ENCODE data around the gene ST6GALNAC4. TPM values are rescaled to one million over a fixed set of nuclear protein-coding genes. Genes with fewer than 3 reads are reported as not detected.

Gene ST6GALNAC4
- total and polyA plus RNA-seq, 9 of the 15 experiments (the other 6 are each of a cell fraction or from before 2014, with no cell fraction given): 2.6 to 43.1 (median 15.4) TPM

DNA sequence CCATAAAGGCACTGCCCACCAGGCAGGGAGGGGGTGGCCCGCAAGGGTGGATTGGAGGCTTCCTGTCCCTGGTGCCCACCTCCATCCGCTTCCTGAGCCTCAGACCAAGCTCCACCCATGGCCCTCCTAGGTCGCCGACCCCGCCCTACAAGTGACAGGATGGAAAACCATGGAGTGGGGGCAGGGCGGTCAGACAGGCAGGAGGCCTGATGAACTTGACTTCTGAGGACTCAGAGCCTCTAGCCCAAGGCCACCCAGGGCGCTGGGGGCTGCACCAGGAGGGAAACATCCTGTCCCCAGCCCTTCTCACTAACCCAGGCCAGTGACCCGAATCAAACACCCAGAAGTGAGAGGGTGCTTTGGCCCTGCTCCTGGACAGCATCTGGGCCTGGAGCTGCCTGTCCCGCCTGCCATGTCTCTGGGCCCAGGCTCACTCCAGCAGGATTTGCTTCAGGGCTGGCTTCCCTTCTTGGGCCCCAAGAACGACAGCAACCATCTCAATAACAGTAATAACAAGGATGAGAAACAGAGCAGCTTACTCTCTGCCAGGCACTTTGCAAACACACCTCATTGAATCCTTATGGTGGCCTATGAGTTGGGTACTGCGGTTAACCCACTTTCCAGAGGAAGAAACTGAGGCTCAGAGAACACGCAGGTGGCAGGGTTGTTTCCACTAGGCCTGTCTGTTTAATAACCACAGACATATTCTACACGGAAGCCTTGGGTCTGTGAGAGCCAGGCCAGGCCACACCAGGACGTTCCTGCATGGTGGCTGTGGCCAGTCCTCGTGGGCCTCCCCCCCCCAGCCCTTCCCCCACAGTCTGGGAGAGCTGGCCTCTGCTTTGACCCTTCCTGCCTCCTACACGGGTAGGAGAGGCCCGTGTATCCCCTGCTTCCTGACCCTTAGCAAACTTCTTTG, 13.0 kb downstream of the ST6GALNAC4 start:
- peak overlapping the region; percentile 77 for H3K27ac ChIP-seq (ENCODE audit: extremely low read depth, low read depth, low read length)
- H3K36me3 ChIP-seq (ENCODE audit: control insufficient read depth, insufficient read depth, low read length): peaks cover 13% of the 10 kb centered on the region; the same call in 2 of the 3 replicates
- in situ Hi-C loops (cut with MboI) (loop anchor here (25.0 kb wide), 1 partner anchor 967 kb away; no protein-coding TSS in a partner anchor), intact Hi-C loops (cut with micrococcal nuclease) (no loop called here)
- H3K4me1 ChIP-seq (replicated peaks in 1 of 2; ENCODE audit: control insufficient read depth in 2 of 2, insufficient read depth in 2 of 2, low read length in 2 of 2): peaks cover 30 to 53% of the 10 kb centered on the region in 2 experiments
- peak; percentile 96 for FAIRE-seq
- H3K9me3 ChIP-seq (replicated peaks; ENCODE audit: control insufficient read depth, insufficient read depth, low read depth, low read length): no peaks in the 10 kb centered on the region
- BruUV-seq (replicated peaks): no TSS peak
- ATAC-seq: peak; percentile 84
- H4K20me1 ChIP-seq (replicated peaks; ENCODE audit: control insufficient read depth, insufficient read depth, low read length): no peaks in the 10 kb centered on the region
- 23% methylated on average over 16 of the region's 17 CpGs for WGBS (ENCODE audit: insufficient coverage, low coverage, missing lambda C conversion rate)
- no peak overlapping the region for H3K4me3 ChIP-seq
- peak; percentile 78 to 97 (median 82) for DNase-seq (ENCODE audit: extremely low read depth in 1 of 4, low spot score in 3 of 4)
- H3K27me3 ChIP-seq (ENCODE audit: control insufficient read depth in 2 of 2, insufficient read depth in 2 of 2, low read length in 2 of 2): no peaks in the 10 kb centered on the region
- peak overlapping the region; percentile 52 to 72 for H3K9ac ChIP-seq (ENCODE audit: insufficient read depth in 1 of 2, low read depth in 2 of 2, low read length in 2 of 2)
- ChIA-PET CTCF (ENCODE audit: low intra/inter-chr PET ratio) (interaction anchor here (0.7 kb wide), 1 partner anchor 131 kb away, joined by 4 read pairs; no protein-coding TSS in a partner anchor), POLR2A (interaction anchor here (0.7 to 1.1 kb wide), 6 partner anchors 8 to 216 kb away, joined by 3 to 5 read pairs (median 3); partner anchors contain the start of gene ST6GALNAC4)
- peak overlapping the region; percentile 70 for H2AFZ ChIP-seq (ENCODE audit: low read depth, low read length)
- H3K9me1 ChIP-seq (ENCODE audit: control insufficient read depth, insufficient read depth, low read length): no peaks in the 10 kb centered on the region
- H3K4me2 ChIP-seq (ENCODE audit: insufficient read depth, low read length): peak overlapping the region; percentile 48
- peaks cover 4% of the 10 kb centered on the region for H3K79me2 ChIP-seq (ENCODE audit: control insufficient read depth, insufficient read depth, low read length)
- TF ChIP-seq, protein P1, sequence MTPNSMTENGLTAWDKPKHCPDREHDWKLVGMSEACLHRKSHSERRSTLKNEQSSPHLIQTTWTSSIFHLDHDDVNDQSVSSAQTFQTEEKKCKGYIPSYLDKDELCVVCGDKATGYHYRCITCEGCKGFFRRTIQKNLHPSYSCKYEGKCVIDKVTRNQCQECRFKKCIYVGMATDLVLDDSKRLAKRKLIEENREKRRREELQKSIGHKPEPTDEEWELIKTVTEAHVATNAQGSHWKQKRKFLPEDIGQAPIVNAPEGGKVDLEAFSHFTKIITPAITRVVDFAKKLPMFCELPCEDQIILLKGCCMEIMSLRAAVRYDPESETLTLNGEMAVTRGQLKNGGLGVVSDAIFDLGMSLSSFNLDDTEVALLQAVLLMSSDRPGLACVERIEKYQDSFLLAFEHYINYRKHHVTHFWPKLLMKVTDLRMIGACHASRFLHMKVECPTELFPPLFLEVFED (CRISPR knock-in tag; conservative IDR thresholded peaks at IDR 0.05): no peak
- no peak for TF ChIP-seq ZNF583 (CRISPR knock-in tag; IDR thresholded peaks at IDR 0.05)
- TF ChIP-seq TEAD2 (tag; IDR thresholded peaks at IDR 0.05): no peak
- TF ChIP-seq, protein P2, sequence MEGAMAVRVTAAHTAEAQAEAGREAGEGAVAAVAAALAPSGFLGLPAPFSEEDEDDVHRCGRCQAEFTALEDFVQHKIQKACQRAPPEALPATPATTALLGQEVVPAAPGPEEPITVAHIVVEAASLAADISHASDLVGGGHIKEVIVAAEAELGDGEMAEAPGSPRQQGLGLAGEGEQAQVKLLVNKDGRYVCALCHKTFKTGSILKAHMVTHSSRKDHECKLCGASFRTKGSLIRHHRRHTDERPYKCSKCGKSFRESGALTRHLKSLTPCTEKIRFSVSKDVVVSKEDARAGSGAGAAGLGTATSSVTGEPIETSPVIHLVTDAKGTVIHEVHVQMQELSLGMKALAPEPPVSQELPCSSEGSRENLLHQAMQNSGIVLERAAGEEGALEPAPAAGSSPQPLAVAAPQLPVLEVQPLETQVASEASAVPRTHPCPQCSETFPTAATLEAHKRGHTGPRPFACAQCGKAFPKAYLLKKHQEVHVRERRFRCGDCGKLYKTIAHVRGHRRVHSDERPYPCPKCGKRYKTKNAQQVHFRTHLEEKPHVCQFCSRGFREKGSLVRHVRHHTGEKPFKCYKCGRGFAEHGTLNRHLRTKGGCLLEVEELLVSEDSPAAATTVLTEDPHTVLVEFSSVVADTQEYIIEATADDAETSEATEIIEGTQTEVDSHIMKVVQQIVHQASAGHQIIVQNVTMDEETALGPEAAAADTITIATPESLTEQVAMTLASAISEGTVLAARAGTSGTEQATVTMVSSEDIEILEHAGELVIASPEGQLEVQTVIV (CRISPR knock-in tag; IDR thresholded peaks at IDR 0.05; ENCODE audit: borderline replicate concordance): no peak
- no peak for TF ChIP-seq ZNF24 (IDR thresholded peaks at IDR 0.05)
- TF ChIP-seq, protein P3, sequence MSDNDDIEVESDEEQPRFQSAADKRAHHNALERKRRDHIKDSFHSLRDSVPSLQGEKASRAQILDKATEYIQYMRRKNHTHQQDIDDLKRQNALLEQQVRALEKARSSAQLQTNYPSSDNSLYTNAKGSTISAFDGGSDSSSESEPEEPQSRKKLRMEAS (CRISPR knock-in tag; IDR thresholded peaks at IDR 0.05): peak; percentile 12; the same call in 1 of the 2 replicates
- TF ChIP-seq, protein P4, sequence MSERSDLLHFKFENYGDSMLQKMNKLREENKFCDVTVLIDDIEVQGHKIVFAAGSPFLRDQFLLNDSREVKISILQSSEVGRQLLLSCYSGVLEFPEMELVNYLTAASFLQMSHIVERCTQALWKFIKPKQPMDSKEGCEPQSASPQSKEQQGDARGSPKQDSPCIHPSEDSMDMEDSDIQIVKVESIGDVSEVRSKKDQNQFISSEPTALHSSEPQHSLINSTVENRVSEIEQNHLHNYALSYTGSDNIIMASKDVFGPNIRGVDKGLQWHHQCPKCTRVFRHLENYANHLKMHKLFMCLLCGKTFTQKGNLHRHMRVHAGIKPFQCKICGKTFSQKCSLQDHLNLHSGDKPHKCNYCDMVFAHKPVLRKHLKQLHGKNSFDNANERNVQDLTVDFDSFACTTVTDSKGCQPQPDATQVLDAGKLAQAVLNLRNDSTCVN (CRISPR knock-in tag; IDR thresholded peaks at IDR 0.05): no peak
- no peak for TF ChIP-seq ETV6 (IDR thresholded peaks at IDR 0.05; ENCODE audit: borderline replicate concordance in 1 of 2, low read depth in 2 of 2, low read length in 1 of 2)
- TF ChIP-seq ETV6 (CRISPR knock-in tag; IDR thresholded peaks at IDR 0.05; ENCODE audit: borderline replicate concordance): no peak
- TF ChIP-seq TCF3 (CRISPR knock-in tag; IDR thresholded peaks at IDR 0.05): no peak
- TF ChIP-seq, protein P5, sequence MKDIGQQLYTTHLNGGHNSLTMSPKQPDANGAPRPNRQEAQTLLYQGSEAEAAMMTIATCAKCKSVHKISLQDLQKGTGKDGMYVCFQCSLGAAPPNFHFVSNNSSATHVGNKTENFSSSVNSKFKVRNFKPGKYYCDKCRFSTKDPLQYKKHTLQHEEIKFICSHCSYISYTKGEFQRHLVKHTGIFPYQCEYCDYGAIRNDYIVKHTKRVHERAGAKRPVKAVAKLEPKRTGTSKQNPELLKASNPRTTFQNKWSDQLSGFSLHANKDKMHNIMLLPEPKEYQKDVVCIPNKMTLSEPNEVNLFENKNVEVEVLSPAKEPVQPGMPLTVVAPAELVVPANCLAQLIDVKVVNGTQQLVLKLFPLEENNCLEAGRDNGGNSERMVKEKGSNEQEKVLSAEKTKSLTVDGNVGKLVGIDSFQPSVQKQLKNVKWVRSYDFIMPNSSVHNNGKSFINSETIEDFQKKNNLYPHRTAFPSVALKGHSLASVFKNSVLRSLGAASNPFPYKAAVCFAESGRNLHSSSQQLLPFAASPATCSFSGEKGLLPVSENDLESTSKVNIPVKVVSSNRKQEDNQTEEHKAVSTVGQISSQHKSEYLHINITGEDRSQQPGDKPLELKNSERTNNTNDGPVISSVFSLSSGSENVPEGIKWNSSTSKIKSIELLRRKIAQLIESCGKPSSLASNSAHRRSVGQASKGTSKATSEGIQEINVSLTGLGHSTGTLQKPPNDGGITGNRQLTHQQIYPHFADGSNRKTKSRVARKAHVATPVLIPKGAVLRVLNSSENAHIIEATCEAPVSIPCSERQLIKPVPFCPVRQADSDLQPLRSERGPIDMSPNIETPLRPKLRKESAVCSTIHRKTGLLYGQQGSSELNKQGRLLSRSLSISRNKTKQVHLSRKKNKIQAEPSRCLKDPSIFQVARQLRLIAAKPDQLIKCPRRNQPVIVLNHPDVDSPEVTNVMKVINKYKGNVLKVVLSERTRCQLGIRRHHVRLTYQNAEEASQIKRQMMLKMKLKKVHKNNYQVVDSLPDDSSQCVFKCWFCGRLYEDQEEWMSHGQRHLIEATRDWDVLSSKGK (CRISPR knock-in tag; IDR thresholded peaks at IDR 0.05): no peak
